ENCODE data around the gene GATM.
"Not testable (repeated sequence)": the region's sequence is repeated elsewhere in the genome, so short reads cannot be mapped to it uniquely, and the experiment has no call there.

The GATM gene

GRCh38 chr15:45355860-45356259 is 22.5 kb downstream of the GATM start:
- in situ Hi-C loops (cut with MboI; ENCODE audit: low sequenced_read_pairs) = no loop called here

- in situ Hi-C loops (cut with MboI; ENCODE audit: low sequenced_read_pairs) = no loop called here
These were observed 23.6 kb downstream of the GATM start for GRCh38 chr15:45354711-45355110.

GRCh38 chr15:45351227-45351626 is 27.1 kb downstream of the GATM start:
- in situ Hi-C loops (cut with MboI; ENCODE audit: low sequenced_read_pairs) = no loop called here

DNA sequence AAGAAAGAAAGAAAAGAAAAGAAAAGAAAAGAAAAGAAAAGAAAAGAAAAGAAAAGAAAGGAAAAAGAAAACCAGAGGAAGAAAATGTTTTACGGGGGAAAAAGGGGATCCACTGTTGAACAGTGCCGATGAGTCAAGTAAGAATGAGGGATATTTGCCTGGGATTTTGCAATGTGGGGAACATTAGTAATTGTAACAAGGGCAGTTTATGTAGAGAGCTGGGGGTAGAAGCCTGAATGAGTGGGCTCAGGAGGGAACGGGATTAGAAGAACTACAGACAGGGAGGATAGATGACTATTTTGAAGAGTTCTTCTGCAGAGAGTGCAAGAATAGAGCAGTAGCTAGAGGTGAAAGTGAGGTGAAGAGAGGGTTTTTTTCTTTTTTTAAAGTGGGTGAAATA is 28.7 kb downstream of the GATM start:
- in situ Hi-C loops (cut with MboI; ENCODE audit: low sequenced_read_pairs) = no loop called here

- in situ Hi-C loops (cut with MboI; ENCODE audit: low sequenced_read_pairs) = no loop called here
These were observed 30.4 kb downstream of the GATM start for GRCh38 chr15:45347989-45348388.

DNA sequence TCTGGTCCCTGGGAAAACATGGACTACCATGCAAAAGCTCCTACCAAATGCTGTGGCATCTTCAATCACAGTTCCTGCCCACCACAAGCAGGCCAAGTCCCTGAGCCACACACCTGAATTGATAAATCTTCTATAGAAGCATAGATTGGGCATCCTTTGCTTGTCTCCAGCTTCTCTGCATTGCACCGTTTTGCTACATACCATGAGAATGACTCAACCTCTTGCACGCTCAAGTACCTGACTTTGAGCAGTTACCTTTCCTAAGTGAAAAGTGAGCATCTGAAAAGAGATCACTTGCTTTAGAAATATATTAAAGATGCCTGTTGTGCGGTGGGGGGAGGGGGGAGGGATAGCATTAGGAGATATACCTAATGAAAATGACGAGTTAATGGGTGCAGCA is 31.3 kb downstream of the GATM start:
- in situ Hi-C loops (cut with MboI; ENCODE audit: low sequenced_read_pairs) = no loop called here

DNA sequence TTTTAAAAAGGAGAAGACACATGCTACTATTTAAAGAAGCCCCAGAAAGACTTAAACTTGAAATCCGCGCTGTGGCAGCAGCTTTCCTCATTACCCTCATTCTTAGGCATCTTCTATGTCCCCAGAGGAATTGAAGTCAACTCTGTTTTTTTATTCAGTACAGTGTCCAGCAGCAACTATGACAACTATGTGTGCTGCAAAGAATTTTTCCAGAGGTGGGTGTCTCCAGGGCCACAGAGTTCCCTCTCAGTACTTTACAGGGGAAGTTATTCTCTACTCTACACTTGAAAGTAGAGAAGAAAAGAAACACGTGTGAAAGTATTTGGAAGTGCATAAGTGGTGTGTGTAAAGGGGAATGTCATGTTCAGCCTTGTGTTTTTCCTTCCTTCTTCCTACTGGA is 32.0 kb downstream of the GATM start:
- in situ Hi-C loops (cut with MboI; ENCODE audit: low sequenced_read_pairs) = no loop called here

- in situ Hi-C loops (cut with MboI; ENCODE audit: low sequenced_read_pairs) = no loop called here
These were observed 35.0 kb downstream of the GATM start for GRCh38 chr15:45343258-45343860.

DNA sequence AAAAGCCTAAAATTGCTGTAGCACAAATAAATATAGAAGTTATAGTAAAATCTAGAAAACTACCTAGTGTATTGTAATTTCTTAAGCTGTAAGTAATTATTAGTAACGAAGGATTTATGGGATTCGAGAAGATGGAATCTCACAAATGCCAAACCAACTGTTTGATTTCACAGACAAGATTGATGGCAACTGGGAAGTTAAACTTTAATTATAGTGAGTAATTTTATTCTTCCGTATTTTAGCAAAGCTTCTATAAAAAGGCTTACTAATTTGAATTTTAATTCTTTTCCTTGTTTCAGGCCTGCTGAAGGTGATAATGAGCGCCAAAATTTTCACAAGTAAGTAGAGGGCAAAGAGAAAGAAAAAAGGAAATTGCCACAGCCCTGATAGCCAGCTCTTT is 36.6 kb downstream of the GATM start:
- in situ Hi-C loops (cut with MboI; ENCODE audit: low sequenced_read_pairs) = no loop called here

DNA sequence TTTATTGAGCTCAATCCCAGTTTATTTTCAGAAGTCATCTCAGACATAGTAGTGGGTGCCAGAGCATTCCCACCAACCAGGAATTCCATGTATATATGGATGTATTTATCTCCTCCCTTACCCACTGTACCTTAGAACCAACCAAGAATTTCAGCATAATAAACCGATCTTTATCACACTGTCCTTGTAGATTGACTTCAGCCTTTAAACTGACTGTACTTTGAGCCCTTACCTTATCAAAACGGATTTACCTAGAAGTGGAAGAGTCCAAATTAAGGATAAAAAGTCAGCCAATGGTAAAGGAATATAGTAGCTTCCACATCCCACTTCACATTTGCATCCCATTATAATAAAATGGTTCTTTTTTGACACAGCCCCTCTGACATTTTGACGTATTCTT is 37.9 kb downstream of the GATM start:
- in situ Hi-C loops (cut with MboI; ENCODE audit: low sequenced_read_pairs) = no loop called here

- in situ Hi-C loops (cut with MboI; ENCODE audit: low sequenced_read_pairs) = no loop called here
These were observed 39.9 kb downstream of the GATM start for GRCh38 chr15:45338417-45338816.

DNA sequence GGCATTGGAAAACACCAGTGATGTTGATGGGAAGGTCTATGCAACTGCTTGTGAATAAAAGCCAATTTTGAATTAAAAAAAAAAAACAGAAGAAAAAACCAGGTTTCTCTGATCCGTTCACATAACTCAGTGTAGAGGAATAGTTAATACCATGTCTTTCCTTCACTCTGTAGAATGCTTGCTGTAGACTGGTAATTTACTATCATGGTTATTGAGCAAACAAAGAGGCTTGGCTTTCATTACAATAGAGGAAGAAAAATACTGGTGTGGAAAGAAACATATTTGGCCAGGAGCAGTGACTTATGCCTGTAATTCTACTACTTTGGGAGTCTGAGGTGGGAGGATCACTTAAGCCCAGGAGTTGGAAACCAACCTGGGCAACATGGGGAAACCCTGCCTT is 41.1 kb downstream of the GATM start:
- in situ Hi-C loops (cut with MboI; ENCODE audit: low sequenced_read_pairs) = no loop called here

DNA sequence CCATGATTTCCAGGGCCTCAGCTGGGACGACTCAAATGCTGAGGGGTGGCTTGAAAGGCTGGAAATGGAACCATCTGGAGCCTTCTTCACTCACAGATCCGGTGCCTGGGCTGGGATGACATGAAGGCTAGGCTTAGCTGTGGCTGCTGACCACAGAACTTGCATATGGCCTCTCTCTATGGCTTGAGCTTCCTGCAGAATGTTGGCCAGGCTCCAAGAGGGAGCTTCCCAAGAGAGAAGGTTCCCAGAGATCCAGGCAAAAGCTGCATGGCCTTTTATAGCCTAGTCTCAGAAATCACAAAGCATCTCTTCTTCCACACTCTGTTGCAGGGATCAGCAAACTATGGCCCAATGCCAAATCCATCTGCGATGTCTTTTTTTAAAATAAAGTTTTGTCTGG is 44.8 kb downstream of the GATM start:
- in situ Hi-C loops (cut with MboI; ENCODE audit: low sequenced_read_pairs) = no loop called here

DNA sequence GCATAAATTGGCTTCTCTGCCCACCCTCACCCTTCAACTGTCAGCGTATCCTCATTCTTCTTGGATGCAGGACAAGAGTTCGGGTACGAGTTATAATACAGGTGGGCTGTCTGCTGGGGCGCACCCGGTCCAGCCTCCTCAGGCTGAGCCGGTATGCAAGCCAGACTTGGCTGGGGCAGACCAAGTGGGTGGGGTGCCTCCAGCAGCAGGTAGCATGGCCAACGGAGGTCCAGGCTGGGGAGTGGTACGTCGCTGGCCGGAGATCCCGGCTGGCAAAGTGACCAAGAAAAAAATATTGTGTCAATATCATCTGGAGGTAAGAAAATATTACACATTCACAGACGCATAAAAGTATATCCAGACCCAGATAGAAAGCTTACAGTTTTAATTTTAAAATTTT is 45.6 kb downstream of the GATM start:
- in situ Hi-C loops (cut with MboI; ENCODE audit: low sequenced_read_pairs) = no loop called here

GRCh38 chr15:45331972-45332371 is 46.4 kb downstream of the GATM start:
- in situ Hi-C loops (cut with MboI; ENCODE audit: low sequenced_read_pairs) = no loop called here

- in situ Hi-C loops (cut with MboI; ENCODE audit: low sequenced_read_pairs) = no loop called here
These were observed 49.7 kb downstream of the GATM start for GRCh38 chr15:45328663-45329062.

GRCh38 chr15:45326741-45327140 is 51.6 kb downstream of the GATM start:
- in situ Hi-C loops (cut with MboI; ENCODE audit: low sequenced_read_pairs) = no loop called here

- in situ Hi-C loops (cut with MboI; ENCODE audit: low sequenced_read_pairs) = no loop called here
These were observed 52.1 kb downstream of the GATM start for GRCh38 chr15:45326280-45326679.

DNA sequence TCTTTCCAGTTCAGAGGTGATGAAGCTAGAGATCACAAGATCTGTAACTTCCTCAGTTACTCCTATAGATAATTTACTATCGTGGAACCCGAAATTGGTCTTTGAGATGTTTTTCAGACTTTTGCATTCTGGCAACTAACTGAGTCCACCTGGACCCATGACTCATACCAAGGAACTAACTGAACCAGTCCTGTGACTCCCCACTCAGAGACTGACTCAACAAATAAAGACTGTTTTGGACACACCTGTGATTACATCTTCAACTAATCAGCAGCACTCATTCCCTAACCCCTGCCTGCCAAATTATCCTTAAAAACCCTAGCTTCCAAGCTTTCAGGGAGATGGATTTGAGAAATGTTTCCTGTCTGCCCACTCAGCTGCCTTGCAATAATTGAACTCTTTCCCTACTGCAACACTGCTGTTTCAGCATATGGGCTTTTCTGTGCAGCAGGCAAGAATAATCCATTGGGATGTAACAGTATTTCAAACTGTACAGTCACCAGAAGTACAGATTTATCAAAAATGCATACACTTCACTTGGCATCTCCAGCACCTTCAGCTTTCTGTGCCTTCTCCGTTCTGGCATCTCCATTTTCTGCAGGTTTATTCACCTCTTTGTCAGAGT is 57.7 kb downstream of the GATM start:
- in situ Hi-C loops (cut with MboI; ENCODE audit: low sequenced_read_pairs) = no loop called here

DNA sequence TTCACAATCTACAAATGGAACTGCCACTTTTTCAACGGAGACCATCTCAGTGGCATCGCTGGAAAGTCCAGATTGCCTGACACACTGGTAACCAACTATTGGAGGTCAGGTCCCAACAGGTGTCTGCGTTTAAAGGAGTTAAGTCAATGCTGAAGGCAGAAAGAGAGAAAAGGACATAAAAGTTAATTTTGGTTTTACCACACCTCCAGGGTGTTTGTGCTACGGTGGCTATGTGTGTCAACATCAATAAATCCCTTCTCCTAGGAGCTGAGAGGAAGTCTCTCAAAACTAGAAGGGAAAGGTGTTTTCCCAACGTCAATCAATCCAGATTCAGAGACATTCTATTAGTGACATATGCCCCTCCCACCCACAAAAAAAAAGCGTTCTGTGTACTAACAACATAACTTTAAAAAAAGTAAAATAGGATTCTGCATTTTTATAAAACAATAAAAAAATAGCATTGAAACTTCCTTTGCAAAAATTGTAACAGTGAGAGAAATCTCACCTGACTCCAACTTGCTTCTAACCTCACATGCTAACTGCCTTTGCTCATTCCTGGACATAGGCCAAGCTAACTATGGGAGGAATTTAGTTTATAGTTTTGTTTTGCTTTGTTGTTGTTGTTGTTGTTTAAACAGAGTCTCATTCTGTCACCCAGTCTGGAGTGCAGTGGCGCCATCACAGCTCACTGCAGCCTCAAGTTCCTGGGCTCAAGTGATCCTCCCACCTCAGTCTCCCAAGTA is 58.7 kb downstream of the GATM start:
- in situ Hi-C loops (cut with MboI; ENCODE audit: low sequenced_read_pairs) = no loop called here

- in situ Hi-C loops (cut with MboI; ENCODE audit: low sequenced_read_pairs) = no loop called here
These were observed 63.4 kb downstream of the GATM start for GRCh38 chr15:45314960-45315359.

GRCh38 chr15:45314117-45314516 is 64.2 kb downstream of the GATM start:
- in situ Hi-C loops (cut with MboI; ENCODE audit: low sequenced_read_pairs) = not testable (repeated sequence)

Measured in HL-60/S4 (cell line).